Activated CD4-positive, alpha-beta T cell treated with anti-CD3 and anti-CD28 coated beads for 24 hours (primary cell): ENCODE results near the gene TM9SF3.
A peak's percentile ranks its signal among the peaks of the same experiment; 100 is the strongest.
"Not testable (repeated sequence)": the region's sequence is repeated elsewhere in the genome, so short reads cannot be mapped to it uniquely, and the experiment has no call there.

ENCODE experiments used
- DNase-seq, 2 donors: peaks; one replicate each; pipeline ENCODE4 v3.0.0-alpha.2; 2020; ENCODE audit warnings: low read depth in 2 of 2

TM9SF3 gene

GRCh38 chr10:96600337-96600736 is 13.5 kb upstream of the TM9SF3 start:
- no peak for DNase-seq

- DNase-seq: no peak
Measured at GRCh38 chr10:96598846-96599245, 12.0 kb upstream of the TM9SF3 start.

GRCh38 chr10:96596422-96597407 is 9.9 kb upstream of the TM9SF3 start:
- DNase-seq: no peak

- no peak for DNase-seq
Measured at GRCh38 chr10:96595741-96596140, 8.9 kb upstream of the TM9SF3 start.

- no peak for DNase-seq
Measured at GRCh38 chr10:96591946-96592345, 5.1 kb upstream of the TM9SF3 start.

GRCh38 chr10:96588616-96589419 is 2.0 kb upstream of the TM9SF3 start:
- no peak for DNase-seq

GRCh38 chr10:96588060-96588554 is 1.3 kb upstream of the TM9SF3 start:
- DNase-seq: no peak

GRCh38 chr10:96587264-96588059 is 650 bp upstream of the TM9SF3 start:
- peak in 1 of 2 donors; percentile 15 for DNase-seq

GRCh38 chr10:96585736-96586418 is 935 bp downstream of the TM9SF3 start:
- no peak for DNase-seq

GRCh38 chr10:96584474-96584873 is 2.3 kb downstream of the TM9SF3 start:
- no peak for DNase-seq

- no peak for DNase-seq
Measured at GRCh38 chr10:96584035-96584434, 2.8 kb downstream of the TM9SF3 start.

- no peak for DNase-seq
Measured at GRCh38 chr10:96579133-96579532, 7.7 kb downstream of the TM9SF3 start.

GRCh38 chr10:96578633-96579032 is 8.2 kb downstream of the TM9SF3 start:
- no peak for DNase-seq

GRCh38 chr10:96578022-96578421 is 8.8 kb downstream of the TM9SF3 start:
- DNase-seq: no peak

GRCh38 chr10:96577069-96577468 is 9.7 kb downstream of the TM9SF3 start:
- no peak for DNase-seq

- DNase-seq: no peak
Measured at GRCh38 chr10:96576277-96576980, 10.4 kb downstream of the TM9SF3 start.

GRCh38 chr10:96574564-96574963 is 12.2 kb downstream of the TM9SF3 start:
- not testable (repeated sequence) for DNase-seq

GRCh38 chr10:96573036-96573435 is 13.8 kb downstream of the TM9SF3 start:
- DNase-seq: no peak

- no peak for DNase-seq
Measured at GRCh38 chr10:96570983-96571964, 15.5 kb downstream of the TM9SF3 start.
